Measurements from ENCODE around the gene FSTL5. TPM values are rescaled to one million over a fixed set of nuclear protein-coding genes. Genes with fewer than 3 reads are reported as not detected.

The FSTL5 gene
- total RNA-seq, 1 experiment from 2014 or later = not detected

DNA sequence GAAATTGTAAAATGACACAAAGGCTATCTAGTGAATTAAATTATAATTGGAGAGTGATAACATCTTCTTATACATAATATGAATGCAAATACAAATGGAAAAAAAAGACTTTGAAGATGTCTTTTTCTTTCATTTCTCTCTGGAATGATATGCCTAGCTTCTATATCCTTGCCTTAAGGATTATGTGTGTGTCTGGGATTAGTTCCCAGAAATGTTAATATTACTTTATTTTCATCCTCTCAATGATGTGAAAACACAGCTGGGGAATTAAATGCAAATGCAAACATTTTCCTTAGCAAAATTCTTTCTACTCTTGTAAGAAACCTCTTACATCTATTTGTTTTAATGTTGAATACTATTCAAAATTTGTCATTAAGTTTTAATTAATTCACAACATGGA, 441.9 kb downstream of the FSTL5 start:
- no peak overlapping the region for H2BK12ac ChIP-seq (ENCODE audit: insufficient read length, low read depth, low read length)
- Mint-ChIP-seq H3K27me3 (ENCODE audit: low read depth) (no peaks in the 10 kb centered on the region), H3K9me3 (peaks cover 0 to 2% of the 10 kb centered on the region in 2 experiments; a peak in 1 of 5 replicates), H3K4me3 (no peak overlapping the region), H3K4me1 (peaks cover 5% of the 10 kb centered on the region in 2 experiments), H3K27ac (no peak overlapping the region), H3K36me3 (ENCODE audit: insufficient read depth in 1 of 3, low read depth in 3 of 3) (peaks cover 0 to 2% (median 0%) of the 10 kb centered on the region in 3 experiments; a peak in 1 of 7 replicates)
- no peak for TF ChIP-seq CTCF (conservative IDR thresholded peaks at IDR 0.05)
- no peak overlapping the region for H4K91ac ChIP-seq (ENCODE audit: insufficient read length, low read depth, low read length)
- H3K18ac ChIP-seq (ENCODE audit: insufficient read length, low read depth, low read length) = no peak overlapping the region
- H3K9ac ChIP-seq (ENCODE audit: extremely low read depth, insufficient read length, low read length) = no peak overlapping the region
- H3T11ph ChIP-seq (ENCODE audit: low read length) = no peak overlapping the region
- H2BK15ac ChIP-seq (ENCODE audit: low read depth, low read length) = no peak overlapping the region
- no peaks in the 10 kb centered on the region for H3K27me3 ChIP-seq (ENCODE audit: insufficient read depth, low read length)
- H2BK120ac ChIP-seq (ENCODE audit: low read depth, low read length, poor library complexity, severe bottlenecking) = no peak overlapping the region
- no peak overlapping the region for H3K4me2 ChIP-seq (ENCODE audit: insufficient read depth, insufficient read length, low read length)
- H4K5ac ChIP-seq (ENCODE audit: insufficient read length, low read depth, low read length) = no peak overlapping the region
- no peaks in the 10 kb centered on the region for H3K79me2 ChIP-seq (ENCODE audit: insufficient read depth, low read length)
- no peak overlapping the region for H2BK20ac ChIP-seq (ENCODE audit: low read depth, low read length, poor library complexity, severe bottlenecking)
- no peak overlapping the region for H4K8ac ChIP-seq (replicated peaks; ENCODE audit: insufficient read length, low read depth, low read length)
- H3K56ac ChIP-seq (ENCODE audit: insufficient read length, low read depth, low read length) = no peak overlapping the region
- H2AK5ac ChIP-seq (ENCODE audit: insufficient read length, low read length) = no peak overlapping the region
- H2AFZ ChIP-seq (ENCODE audit: low read length) = no peak overlapping the region
- H3K23me2 ChIP-seq (ENCODE audit: insufficient read length, low read depth, low read length, poor library complexity, severe bottlenecking) = no peaks in the 10 kb centered on the region
- no peak overlapping the region for H3K23ac ChIP-seq (ENCODE audit: insufficient read length, low read depth, low read length)
- no peak for DNase-seq
- no peaks in the 10 kb centered on the region for H3K79me1 ChIP-seq (ENCODE audit: insufficient read depth, low read depth, low read length, poor library complexity, severe bottlenecking)
- no peak overlapping the region for H3K4ac ChIP-seq (ENCODE audit: low read depth, low read length)
- H4K20me1 ChIP-seq (ENCODE audit: control insufficient read depth, insufficient read depth, insufficient read length) = no peaks in the 10 kb centered on the region
- no peak overlapping the region for H3K27ac ChIP-seq (ENCODE audit: insufficient read length, low read depth, low read length)
- H3K4me1 ChIP-seq (ENCODE audit: insufficient read depth, low read length) = no peaks in the 10 kb centered on the region
- no peak overlapping the region for H3K14ac ChIP-seq (ENCODE audit: insufficient read depth, low read length)
- no peaks in the 10 kb centered on the region for H3K9me3 ChIP-seq (ENCODE audit: control insufficient read depth, low read depth, low read length)
- H2BK5ac ChIP-seq (ENCODE audit: insufficient read length, low read length) = no peak overlapping the region

All from H9 (cell line).